HG03025 (cell line): ENCODE data around the gene DIPK2B.

Experiments used
- ATAC-seq: cut with Tn5 transposase; IDR thresholded peaks from one replicate; pipeline ENCODE4 v1.9.1; 2021; ENCODE audit warnings: mild to moderate bottlenecking, moderate library complexity; ENCODE audit not compliant: unreplicated experiment, low FRiP score

The DIPK2B gene

DNA sequence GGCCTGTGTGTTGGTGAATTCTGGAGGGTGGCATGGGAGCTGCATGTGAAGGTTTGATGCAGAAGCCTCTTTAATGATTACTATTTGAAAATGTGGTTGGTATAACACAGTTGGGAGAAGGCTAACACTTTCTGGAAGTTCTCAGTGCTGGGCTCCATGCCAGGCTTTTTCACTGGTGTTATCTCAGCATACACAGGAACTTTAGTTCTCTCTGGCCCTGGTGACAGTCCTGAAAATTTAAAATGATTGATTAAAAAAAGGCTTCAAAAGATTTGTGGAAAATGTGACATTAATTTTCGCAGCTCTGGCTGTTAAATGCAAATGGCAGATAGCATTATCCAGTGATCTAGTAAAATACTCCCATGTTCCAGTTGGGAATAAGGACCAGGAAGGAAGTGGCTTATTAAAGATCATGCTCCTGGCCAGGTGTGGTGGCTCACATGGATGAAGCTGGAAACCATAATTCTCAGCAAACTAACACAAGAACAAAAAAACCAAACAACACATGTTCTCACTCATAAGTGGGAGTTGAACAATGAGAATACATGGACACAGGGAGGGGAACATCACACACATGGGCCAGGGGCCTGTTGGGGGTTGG is 36.6 kb downstream of the DIPK2B start:
- no peak for ATAC-seq

DNA sequence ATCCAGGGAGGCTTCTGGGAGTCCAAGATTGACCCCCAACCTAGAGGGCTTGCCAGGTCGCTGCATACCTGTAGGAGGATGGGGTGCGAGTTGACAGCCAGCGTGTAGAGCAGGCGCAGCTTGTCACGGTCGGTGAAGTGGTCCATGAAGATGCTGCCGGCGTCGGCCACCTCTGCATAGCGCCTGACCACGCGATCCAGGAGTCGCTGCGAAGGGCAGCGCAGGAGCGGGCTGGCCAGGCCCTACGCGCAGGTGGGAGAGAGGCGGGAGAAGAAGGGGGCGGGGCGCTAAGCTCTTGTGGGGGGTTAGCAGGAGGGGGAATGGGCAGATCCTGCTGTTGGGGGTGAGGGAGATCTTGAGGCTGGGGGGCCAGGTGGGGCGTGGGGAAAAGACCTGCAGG is 43.0 kb downstream of the DIPK2B start:
- no peak for ATAC-seq

DNA sequence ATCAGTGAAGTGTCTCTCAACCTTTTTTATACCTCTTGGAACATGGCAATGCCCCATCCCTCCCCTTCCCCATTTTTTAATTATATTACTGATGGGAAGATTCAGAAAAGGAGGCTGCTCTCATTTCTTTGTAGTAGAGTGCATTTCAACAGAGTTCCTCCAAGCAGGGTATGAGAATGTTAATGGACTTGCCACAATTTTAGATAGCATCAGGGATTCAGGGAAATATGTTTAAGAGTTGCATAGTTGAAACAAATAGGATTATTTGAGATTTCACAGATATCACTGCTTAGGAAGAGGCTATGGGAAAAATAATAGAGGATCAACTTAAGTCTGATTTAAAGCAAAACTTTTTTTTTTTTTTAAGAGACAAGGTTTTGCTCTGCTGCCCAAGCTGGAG is 46.2 kb downstream of the DIPK2B start:
- no peak for ATAC-seq

DNA sequence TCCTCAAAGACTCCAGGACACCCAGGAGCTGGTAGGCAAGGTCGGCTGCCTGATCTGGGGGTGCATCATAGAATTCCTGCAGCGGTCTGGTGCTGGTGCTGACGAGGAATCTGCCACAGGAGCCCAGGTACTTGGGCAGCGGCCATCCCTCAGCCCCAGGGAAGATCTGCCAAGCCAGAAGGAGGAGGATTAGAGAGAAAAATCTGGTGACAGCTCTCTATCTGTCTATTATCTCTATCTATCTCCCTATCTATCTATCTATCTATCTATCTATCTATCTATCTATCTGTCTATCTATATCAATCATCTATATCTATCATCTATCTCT is 46.7 kb downstream of the DIPK2B start:
- no peak for ATAC-seq
